GM12878 (cell line): ENCODE data around the gene GZMM. TPM values are rescaled to one million over a fixed set of nuclear protein-coding genes. Genes with fewer than 3 reads are reported as not detected.

Experiments
- ASH2L ChIP-seq: fragments of 300-600, 200-600 bp; sonication (generic); IDR thresholded peaks from 2 replicates; pipeline ENCODE4 v1.6.1; 2017; ENCODE audit warnings: low read depth, mild to moderate bottlenecking, borderline replicate concordance
- BACH1 ChIP-seq: fragments of 450-650 bp; IDR thresholded peaks from 2 replicates; pipeline ENCODE4 v1.6.1; 2017; ENCODE audit warnings: mild to moderate bottlenecking, borderline replicate concordance
- CHD1 ChIP-seq: IDR thresholded peaks from 2 replicates; pipeline ENCODE4 v1.6.1; 2012; ENCODE audit warnings: low read depth, low read length, improper control_type of control experiment
- CREB1 ChIP-seq: IDR thresholded peaks from 2 replicates; pipeline ENCODE4 v1.6.1; 2012; ENCODE audit warnings: low read depth, mild to moderate bottlenecking, inconsistent platforms
- FOS ChIP-seq: IDR thresholded peaks from 3 replicates; pipeline ENCODE4 v1.6.1; 2011; ENCODE audit warnings: borderline replicate concordance; ENCODE audit not compliant: insufficient read length; ENCODE audit errors: extremely low read depth
- FOXK2 ChIP-seq: fragments of 450-650 bp; IDR thresholded peaks from 2 replicates; pipeline ENCODE4 v1.6.1; 2017; ENCODE audit warnings: mild to moderate bottlenecking, moderate library complexity
- KAT2A ChIP-seq: conservative IDR thresholded peaks from 2 replicates; pipeline ENCODE4 v1.6.1; 2011; ENCODE audit warnings: low read depth, low read length; ENCODE audit not compliant: control insufficient read depth
- KLF5 ChIP-seq: fragments of 450-650 bp; IDR thresholded peaks from 2 replicates; pipeline ENCODE4 v1.6.1; 2014; ENCODE audit warnings: mild to moderate bottlenecking; ENCODE audit not compliant: partially characterized antibody
- LARP7 ChIP-seq: fragments of 450-650 bp; IDR thresholded peaks from 2 replicates; pipeline ENCODE4 v1.6.1; 2017; ENCODE audit warnings: mild to moderate bottlenecking
- MYC ChIP-seq: IDR thresholded peaks from 2 replicates; pipeline ENCODE4 v1.6.1; 2011; ENCODE audit warnings: mild to moderate bottlenecking, low read length, moderate library complexity, inconsistent platforms; ENCODE audit not compliant: insufficient read depth, insufficient replicate concordance, insufficient read length, severe bottlenecking
- NFIC ChIP-seq: IDR thresholded peaks from 2 replicates; pipeline ENCODE4 v1.6.1; 2012; ENCODE audit warnings: low read depth, mild to moderate bottlenecking, inconsistent platforms, low read length, moderate library complexity
- POLR2AphosphoS5 ChIP-seq: IDR thresholded peaks from 2 replicates; pipeline ENCODE4 v1.6.1; 2011; ENCODE audit warnings: mild to moderate bottlenecking, low read length, inconsistent platforms
- RFX5 ChIP-seq: IDR thresholded peaks from 2 replicates; pipeline ENCODE4 v1.6.1; 2011; ENCODE audit warnings: low read depth, low read length, improper control_type of control experiment
- SMARCA5 ChIP-seq: fragments of 450-650 bp; IDR thresholded peaks from 2 replicates; pipeline ENCODE4 v1.6.1; 2017; ENCODE audit warnings: mild to moderate bottlenecking
- SMC3 ChIP-seq: IDR thresholded peaks from 2 replicates; pipeline ENCODE4 v1.6.1; 2011; ENCODE audit warnings: low read length, improper control_type of control experiment, borderline replicate concordance
- SP1 ChIP-seq: IDR thresholded peaks from one replicate; pipeline ENCODE4 v1.6.1; 2011; ENCODE audit warnings: low read depth, low read length
- TBL1XR1 ChIP-seq: IDR thresholded peaks from 2 replicates; pipeline ENCODE4 v1.6.1; 2012; ENCODE audit warnings: low read depth, low read length, improper control_type of control experiment
- WRNIP1 ChIP-seq: IDR thresholded peaks from 2 replicates; pipeline ENCODE4 v1.6.1; 2011; ENCODE audit warnings: low read depth, low read length, improper control_type of control experiment, borderline replicate concordance
- ZNF24 ChIP-seq: fragments of 450-650 bp; IDR thresholded peaks from 2 replicates; pipeline ENCODE4 v1.6.1; 2017; ENCODE audit warnings: antibody characterized with exemption, mild to moderate bottlenecking
- ZSCAN29 ChIP-seq: fragments of 450-650 bp; IDR thresholded peaks from 2 replicates; pipeline ENCODE4 v1.6.1; 2017; ENCODE audit warnings: mild to moderate bottlenecking, moderate library complexity
- polyA plus RNA-seq, 11 experiments: library from polyadenylated mRNA; depleted of rRNA in 4 of 11; unstranded in 6 of 11; stranded (reverse) in 5 of 11; fragments of >200 nt; fragmentation: Nextera tagmentation in 4 of 11; fragmentation: Illumina TruSeq in 1 of 11; extraction: Ambion mirVana in 4 of 11; extraction: Trizol in 1 of 11; gene quantifications; 1 replicate in 1 of 11; 2 replicates in 10 of 11; pipeline versions ENCODE4 v1.2.1 to v1.2.3, GENCODE V29; 2011 to 2016; ENCODE audit warnings: inconsistent platforms in 2 of 11, missing spikeins in 2 of 11, low read depth in 1 of 11
- total RNA-seq, 4 experiments: library from RNA; depleted of rRNA in 3 of 4; stranded (reverse); fragments of >200 nt in 3 of 4; fragmentation: Illumina TruSeq in 1 of 4; extraction: Trizol in 1 of 4; gene quantifications; 2 replicates each; pipeline versions ENCODE4 v1.2.1 to v1.2.3, GENCODE V29; 2013 to 2021
- TF ChIP-seq, protein P1 (sequence below): fragments of 150-350 bp; IDR thresholded peaks from 2 replicates; pipeline ENCODE4 v1.6.1; 2016; ENCODE audit warnings: low read depth, low read length
- TF ChIP-seq, protein P2 (sequence below): fragments of 450-650 bp; IDR thresholded peaks from 2 replicates; pipeline ENCODE4 v1.6.1; 2017; ENCODE audit warnings: mild to moderate bottlenecking, moderate library complexity
- TF ChIP-seq, protein P3 (sequence below): IDR thresholded peaks from 2 replicates; pipeline ENCODE4 v1.6.1; 2011; ENCODE audit warnings: low read depth, low read length, improper control_type of control experiment, borderline replicate concordance

Gene GZMM
- total and polyA plus RNA-seq, 10 of the 15 experiments (the other 5 are each of a cell fraction or from before 2014, with no cell fraction given): 0.09 to 0.48 (median 0.23) TPM; not detected in 7

DNA sequence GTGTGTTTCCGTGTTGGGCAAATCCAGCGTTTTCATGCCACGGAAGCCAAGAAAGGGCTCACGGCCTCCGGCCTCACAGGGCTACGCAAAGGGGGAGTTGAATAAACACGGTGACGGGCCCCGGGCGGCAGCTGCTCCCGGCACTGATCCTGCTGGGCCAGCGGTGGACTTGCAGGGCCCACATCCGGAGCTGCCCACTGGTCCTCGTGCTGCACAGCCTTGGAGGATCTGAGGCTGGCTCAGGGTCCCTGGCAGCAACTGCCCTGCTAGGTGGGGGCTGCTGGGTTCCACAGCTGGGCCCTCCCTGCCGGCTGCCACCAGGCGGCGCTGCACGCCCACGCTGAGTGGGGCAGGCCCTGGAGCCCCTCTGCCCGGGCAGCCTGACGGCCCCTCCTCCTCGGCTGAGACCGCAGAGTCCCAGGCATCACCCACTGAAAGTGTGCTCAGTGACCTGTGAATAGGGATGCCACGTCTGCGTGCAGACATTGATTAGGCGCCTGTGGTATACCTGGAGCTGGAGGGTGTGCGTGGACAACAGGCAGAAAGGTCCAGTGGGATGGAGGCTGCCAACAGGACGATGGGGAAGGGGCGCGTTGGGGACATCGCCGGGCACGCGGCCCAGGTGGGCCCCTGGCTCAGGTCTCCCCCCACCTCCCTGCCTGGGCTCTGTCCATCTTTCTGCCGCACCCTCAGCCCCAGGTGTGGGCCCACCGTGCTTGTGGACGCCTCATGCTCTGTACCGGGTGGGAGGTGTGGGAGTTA, 40.6 kb downstream of the GZMM start (continued):
- TF ChIP-seq BACH1: peak; percentile 79
- TF ChIP-seq, protein P1, sequence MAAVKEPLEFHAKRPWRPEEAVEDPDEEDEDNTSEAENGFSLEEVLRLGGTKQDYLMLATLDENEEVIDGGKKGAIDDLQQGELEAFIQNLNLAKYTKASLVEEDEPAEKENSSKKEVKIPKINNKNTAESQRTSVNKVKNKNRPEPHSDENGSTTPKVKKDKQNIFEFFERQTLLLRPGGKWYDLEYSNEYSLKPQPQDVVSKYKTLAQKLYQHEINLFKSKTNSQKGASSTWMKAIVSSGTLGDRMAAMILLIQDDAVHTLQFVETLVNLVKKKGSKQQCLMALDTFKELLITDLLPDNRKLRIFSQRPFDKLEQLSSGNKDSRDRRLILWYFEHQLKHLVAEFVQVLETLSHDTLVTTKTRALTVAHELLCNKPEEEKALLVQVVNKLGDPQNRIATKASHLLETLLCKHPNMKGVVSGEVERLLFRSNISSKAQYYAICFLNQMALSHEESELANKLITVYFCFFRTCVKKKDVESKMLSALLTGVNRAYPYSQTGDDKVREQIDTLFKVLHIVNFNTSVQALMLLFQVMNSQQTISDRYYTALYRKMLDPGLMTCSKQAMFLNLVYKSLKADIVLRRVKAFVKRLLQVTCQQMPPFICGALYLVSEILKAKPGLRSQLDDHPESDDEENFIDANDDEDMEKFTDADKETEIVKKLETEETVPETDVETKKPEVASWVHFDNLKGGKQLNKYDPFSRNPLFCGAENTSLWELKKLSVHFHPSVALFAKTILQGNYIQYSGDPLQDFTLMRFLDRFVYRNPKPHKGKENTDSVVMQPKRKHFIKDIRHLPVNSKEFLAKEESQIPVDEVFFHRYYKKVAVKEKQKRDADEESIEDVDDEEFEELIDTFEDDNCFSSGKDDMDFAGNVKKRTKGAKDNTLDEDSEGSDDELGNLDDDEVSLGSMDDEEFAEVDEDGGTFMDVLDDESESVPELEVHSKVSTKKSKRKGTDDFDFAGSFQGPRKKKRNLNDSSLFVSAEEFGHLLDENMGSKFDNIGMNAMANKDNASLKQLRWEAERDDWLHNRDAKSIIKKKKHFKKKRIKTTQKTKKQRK: no peak
- TF ChIP-seq CREB1: no peak
- TF ChIP-seq FOXK2: no peak
- no peak for TF ChIP-seq MYC
- TF ChIP-seq ZSCAN29: 0 out of 2 replicates have a peak, but pooled peaks have one; percentile 19
- TF ChIP-seq SMARCA5: peak; percentile 73; the same call in 1 of the 2 replicates
- no peak for TF ChIP-seq KAT2A
- peak; percentile 61 for TF ChIP-seq SMC3
- TF ChIP-seq RFX5: no peak
- no peak for TF ChIP-seq ASH2L
- no peak for TF ChIP-seq NFIC
- TF ChIP-seq KLF5: no peak
- no peak for TF ChIP-seq TBL1XR1
- TF ChIP-seq POLR2AphosphoS5: peak; percentile 29; the same call in 1 of the 2 replicates
- no peak for TF ChIP-seq WRNIP1
- TF ChIP-seq FOS: no peak
- TF ChIP-seq, protein P2, sequence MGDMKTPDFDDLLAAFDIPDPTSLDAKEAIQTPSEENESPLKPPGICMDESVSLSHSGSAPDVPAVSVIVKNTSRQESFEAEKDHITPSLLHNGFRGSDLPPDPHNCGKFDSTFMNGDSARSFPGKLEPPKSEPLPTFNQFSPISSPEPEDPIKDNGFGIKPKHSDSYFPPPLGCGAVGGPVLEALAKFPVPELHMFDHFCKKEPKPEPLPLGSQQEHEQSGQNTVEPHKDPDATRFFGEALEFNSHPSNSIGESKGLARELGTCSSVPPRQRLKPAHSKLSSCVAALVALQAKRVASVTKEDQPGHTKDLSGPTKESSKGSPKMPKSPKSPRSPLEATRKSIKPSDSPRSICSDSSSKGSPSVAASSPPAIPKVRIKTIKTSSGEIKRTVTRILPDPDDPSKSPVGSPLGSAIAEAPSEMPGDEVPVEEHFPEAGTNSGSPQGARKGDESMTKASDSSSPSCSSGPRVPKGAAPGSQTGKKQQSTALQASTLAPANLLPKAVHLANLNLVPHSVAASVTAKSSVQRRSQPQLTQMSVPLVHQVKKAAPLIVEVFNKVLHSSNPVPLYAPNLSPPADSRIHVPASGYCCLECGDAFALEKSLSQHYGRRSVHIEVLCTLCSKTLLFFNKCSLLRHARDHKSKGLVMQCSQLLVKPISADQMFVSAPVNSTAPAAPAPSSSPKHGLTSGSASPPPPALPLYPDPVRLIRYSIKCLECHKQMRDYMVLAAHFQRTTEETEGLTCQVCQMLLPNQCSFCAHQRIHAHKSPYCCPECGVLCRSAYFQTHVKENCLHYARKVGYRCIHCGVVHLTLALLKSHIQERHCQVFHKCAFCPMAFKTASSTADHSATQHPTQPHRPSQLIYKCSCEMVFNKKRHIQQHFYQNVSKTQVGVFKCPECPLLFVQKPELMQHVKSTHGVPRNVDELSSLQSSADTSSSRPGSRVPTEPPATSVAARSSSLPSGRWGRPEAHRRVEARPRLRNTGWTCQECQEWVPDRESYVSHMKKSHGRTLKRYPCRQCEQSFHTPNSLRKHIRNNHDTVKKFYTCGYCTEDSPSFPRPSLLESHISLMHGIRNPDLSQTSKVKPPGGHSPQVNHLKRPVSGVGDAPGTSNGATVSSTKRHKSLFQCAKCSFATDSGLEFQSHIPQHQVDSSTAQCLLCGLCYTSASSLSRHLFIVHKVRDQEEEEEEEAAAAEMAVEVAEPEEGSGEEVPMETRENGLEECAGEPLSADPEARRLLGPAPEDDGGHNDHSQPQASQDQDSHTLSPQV: no peak
- no peak for TF ChIP-seq SP1
- peak; percentile 60; the same call in 1 of the 2 replicates for TF ChIP-seq LARP7
- TF ChIP-seq, protein P3, sequence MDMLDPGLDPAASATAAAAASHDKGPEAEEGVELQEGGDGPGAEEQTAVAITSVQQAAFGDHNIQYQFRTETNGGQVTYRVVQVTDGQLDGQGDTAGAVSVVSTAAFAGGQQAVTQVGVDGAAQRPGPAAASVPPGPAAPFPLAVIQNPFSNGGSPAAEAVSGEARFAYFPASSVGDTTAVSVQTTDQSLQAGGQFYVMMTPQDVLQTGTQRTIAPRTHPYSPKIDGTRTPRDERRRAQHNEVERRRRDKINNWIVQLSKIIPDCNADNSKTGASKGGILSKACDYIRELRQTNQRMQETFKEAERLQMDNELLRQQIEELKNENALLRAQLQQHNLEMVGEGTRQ: no peak
- TF ChIP-seq ZNF24: no peak
- TF ChIP-seq CHD1: no peak
